Measurements from ENCODE around the gene DCTPP1. TPM values are rescaled to one million over a fixed set of nuclear protein-coding genes. Genes with fewer than 3 reads are reported as not detected.

The DCTPP1 gene
- total and polyA plus RNA-seq, 9 of the 15 experiments (the other 6 are each of a cell fraction or from before 2014, with no cell fraction given) = 45.0 to 132 (median 80.6) TPM

DNA sequence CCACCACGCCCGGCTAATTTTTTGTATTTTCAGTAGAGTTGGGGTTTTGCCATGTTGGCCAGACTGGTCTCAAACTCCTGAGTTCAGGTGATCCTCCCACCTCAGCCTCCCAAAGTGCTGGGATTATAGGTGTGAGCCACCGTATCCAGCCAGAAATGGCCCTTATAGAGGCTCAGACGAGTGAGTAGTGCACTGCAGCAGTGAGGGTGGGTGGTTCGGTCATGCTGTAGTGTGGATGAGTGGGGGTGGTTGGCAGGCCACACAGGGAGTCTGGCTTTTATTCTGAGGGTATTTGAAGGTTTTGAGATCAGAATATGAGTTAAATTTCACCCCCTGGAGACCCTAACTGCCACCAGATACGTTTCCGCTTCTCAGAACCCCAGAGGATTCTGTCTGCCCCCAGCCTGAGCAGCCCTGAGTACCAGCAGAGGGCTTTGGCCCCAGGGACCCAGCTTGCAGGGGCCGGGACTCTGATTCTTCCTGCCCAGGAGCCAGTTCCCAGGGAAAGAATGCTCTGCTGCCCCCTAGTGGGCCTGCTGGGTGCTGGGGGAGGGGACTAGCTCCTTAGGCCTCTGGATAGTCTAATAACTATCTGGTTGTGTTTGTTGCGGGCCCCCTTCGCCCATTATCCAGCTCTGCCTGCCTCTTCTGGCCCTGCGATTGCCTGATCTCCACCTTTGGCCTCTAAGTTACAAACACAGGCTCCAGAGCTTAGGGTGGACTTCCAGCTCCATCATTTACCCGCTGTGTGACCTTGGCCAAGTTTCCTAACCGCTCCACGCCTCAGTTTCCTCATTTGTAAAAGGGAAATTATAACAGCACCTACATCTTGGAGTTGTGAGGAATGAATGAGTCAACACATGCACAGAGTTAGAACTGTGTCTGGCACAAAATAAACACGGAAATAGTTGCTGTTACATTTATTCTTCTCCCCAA, 20.4 kb downstream of the DCTPP1 start (continued):
- TF ChIP-seq, protein P1, sequence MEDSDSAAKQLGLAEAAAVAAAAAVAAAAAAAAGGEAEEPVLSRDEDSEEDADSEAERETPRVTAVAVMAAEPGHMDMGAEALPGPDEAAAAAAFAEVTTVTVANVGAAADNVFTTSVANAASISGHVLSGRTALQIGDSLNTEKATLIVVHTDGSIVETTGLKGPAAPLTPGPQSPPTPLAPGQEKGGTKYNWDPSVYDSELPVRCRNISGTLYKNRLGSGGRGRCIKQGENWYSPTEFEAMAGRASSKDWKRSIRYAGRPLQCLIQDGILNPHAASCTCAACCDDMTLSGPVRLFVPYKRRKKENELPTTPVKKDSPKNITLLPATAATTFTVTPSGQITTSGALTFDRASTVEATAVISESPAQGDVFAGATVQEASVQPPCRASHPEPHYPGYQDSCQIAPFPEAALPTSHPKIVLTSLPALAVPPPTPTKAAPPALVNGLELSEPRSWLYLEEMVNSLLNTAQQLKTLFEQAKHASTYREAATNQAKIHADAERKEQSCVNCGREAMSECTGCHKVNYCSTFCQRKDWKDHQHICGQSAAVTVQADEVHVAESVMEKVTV (CRISPR knock-in tag; IDR thresholded peaks at IDR 0.05) = peak; percentile 81
- TF ChIP-seq ATF1 (CRISPR knock-in tag; IDR thresholded peaks at IDR 0.05) (no peak), ATF1 (tag; IDR thresholded peaks at IDR 0.05) (no peak), CREM (IDR thresholded peaks at IDR 0.05; ENCODE audit: low read depth) (no peak), ZNF239 (CRISPR knock-in tag; IDR thresholded peaks at IDR 0.05) (no peak), NFRKB (IDR thresholded peaks at IDR 0.05; ENCODE audit: low read depth) (no peak), SRSF9 (IDR thresholded peaks at IDR 0.05; ENCODE audit: borderline replicate concordance, low read depth, low read length) (no peak), ETV6 (IDR thresholded peaks at IDR 0.05; ENCODE audit: borderline replicate concordance in 1 of 2, low read depth in 2 of 2, low read length in 1 of 2) (no peak), ETV6 (CRISPR knock-in tag; IDR thresholded peaks at IDR 0.05; ENCODE audit: borderline replicate concordance) (no peak)
- TF ChIP-seq, protein P2, sequence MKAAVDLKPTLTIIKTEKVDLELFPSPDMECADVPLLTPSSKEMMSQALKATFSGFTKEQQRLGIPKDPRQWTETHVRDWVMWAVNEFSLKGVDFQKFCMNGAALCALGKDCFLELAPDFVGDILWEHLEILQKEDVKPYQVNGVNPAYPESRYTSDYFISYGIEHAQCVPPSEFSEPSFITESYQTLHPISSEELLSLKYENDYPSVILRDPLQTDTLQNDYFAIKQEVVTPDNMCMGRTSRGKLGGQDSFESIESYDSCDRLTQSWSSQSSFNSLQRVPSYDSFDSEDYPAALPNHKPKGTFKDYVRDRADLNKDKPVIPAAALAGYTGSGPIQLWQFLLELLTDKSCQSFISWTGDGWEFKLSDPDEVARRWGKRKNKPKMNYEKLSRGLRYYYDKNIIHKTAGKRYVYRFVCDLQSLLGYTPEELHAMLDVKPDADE (conservative IDR thresholded peaks at IDR 0.05; ENCODE audit: control insufficient read depth, low read depth, low read length) = no peak
- TF ChIP-seq, protein P3, sequence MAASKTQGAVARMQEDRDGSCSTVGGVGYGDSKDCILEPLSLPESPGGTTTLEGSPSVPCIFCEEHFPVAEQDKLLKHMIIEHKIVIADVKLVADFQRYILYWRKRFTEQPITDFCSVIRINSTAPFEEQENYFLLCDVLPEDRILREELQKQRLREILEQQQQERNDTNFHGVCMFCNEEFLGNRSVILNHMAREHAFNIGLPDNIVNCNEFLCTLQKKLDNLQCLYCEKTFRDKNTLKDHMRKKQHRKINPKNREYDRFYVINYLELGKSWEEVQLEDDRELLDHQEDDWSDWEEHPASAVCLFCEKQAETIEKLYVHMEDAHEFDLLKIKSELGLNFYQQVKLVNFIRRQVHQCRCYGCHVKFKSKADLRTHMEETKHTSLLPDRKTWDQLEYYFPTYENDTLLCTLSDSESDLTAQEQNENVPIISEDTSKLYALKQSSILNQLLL (CRISPR knock-in tag; IDR thresholded peaks at IDR 0.05; ENCODE audit: borderline replicate concordance) = no peak
- TF ChIP-seq, protein P4, sequence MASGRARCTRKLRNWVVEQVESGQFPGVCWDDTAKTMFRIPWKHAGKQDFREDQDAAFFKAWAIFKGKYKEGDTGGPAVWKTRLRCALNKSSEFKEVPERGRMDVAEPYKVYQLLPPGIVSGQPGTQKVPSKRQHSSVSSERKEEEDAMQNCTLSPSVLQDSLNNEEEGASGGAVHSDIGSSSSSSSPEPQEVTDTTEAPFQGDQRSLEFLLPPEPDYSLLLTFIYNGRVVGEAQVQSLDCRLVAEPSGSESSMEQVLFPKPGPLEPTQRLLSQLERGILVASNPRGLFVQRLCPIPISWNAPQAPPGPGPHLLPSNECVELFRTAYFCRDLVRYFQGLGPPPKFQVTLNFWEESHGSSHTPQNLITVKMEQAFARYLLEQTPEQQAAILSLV (tag; IDR thresholded peaks at IDR 0.05) = no peak
- TF ChIP-seq, protein P5, sequence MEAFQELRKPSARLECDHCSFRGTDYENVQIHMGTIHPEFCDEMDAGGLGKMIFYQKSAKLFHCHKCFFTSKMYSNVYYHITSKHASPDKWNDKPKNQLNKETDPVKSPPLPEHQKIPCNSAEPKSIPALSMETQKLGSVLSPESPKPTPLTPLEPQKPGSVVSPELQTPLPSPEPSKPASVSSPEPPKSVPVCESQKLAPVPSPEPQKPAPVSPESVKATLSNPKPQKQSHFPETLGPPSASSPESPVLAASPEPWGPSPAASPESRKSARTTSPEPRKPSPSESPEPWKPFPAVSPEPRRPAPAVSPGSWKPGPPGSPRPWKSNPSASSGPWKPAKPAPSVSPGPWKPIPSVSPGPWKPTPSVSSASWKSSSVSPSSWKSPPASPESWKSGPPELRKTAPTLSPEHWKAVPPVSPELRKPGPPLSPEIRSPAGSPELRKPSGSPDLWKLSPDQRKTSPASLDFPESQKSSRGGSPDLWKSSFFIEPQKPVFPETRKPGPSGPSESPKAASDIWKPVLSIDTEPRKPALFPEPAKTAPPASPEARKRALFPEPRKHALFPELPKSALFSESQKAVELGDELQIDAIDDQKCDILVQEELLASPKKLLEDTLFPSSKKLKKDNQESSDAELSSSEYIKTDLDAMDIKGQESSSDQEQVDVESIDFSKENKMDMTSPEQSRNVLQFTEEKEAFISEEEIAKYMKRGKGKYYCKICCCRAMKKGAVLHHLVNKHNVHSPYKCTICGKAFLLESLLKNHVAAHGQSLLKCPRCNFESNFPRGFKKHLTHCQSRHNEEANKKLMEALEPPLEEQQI (IDR thresholded peaks at IDR 0.05) = no peak
- TF ChIP-seq, protein P6, sequence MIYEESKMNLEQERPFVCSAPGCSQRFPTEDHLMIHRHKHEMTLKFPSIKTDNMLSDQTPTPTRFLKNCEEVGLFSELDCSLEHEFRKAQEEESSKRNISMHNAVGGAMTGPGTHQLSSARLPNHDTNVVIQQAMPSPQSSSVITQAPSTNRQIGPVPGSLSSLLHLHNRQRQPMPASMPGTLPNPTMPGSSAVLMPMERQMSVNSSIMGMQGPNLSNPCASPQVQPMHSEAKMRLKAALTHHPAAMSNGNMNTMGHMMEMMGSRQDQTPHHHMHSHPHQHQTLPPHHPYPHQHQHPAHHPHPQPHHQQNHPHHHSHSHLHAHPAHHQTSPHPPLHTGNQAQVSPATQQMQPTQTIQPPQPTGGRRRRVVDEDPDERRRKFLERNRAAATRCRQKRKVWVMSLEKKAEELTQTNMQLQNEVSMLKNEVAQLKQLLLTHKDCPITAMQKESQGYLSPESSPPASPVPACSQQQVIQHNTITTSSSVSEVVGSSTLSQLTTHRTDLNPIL (CRISPR knock-in tag; IDR thresholded peaks at IDR 0.05) = no peak
- TF ChIP-seq, protein P7, sequence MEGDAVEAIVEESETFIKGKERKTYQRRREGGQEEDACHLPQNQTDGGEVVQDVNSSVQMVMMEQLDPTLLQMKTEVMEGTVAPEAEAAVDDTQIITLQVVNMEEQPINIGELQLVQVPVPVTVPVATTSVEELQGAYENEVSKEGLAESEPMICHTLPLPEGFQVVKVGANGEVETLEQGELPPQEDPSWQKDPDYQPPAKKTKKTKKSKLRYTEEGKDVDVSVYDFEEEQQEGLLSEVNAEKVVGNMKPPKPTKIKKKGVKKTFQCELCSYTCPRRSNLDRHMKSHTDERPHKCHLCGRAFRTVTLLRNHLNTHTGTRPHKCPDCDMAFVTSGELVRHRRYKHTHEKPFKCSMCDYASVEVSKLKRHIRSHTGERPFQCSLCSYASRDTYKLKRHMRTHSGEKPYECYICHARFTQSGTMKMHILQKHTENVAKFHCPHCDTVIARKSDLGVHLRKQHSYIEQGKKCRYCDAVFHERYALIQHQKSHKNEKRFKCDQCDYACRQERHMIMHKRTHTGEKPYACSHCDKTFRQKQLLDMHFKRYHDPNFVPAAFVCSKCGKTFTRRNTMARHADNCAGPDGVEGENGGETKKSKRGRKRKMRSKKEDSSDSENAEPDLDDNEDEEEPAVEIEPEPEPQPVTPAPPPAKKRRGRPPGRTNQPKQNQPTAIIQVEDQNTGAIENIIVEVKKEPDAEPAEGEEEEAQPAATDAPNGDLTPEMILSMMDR (IDR thresholded peaks at IDR 0.05 in 2 of 3, conservative IDR thresholded peaks at IDR 0.05 in 1 of 3; ENCODE audit: insufficient read depth in 2 of 3, low read depth in 1 of 3, low read length in 3 of 3) = peak; percentile 96 to 97 (median 96)

Data from K562 (cell line).